GM10266 (cell line): ENCODE results near the gene SHF.

ENCODE experiments used
- DNase-seq: peaks from one replicate; pipeline ENCODE4 v3.0.0; 2012; ENCODE audit errors: extremely low spot score
- CTCF ChIP-seq: IDR thresholded peaks from 2 replicates; pipeline ENCODE4 v1.5.1; 2012; ENCODE audit warnings: mild to moderate bottlenecking, low read depth; ENCODE audit not compliant: control insufficient read depth, insufficient read depth; ENCODE audit errors: missing control alignments

SHF gene

GRCh38 chr15:45225506-45226273, 37.9 kb upstream of the SHF start:
- no peak for DNase-seq
- peak; percentile 9 for TF ChIP-seq CTCF

- no peak for DNase-seq
- no peak for TF ChIP-seq CTCF
Measured at GRCh38 chr15:45224621-45225217, 37.0 kb upstream of the SHF start.

- DNase-seq = no peak
- no peak for TF ChIP-seq CTCF
Measured at GRCh38 chr15:45221967-45222366, 34.2 kb upstream of the SHF start.

GRCh38 chr15:45221053-45221599, 33.4 kb upstream of the SHF start:
- no peak for TF ChIP-seq CTCF
- no peak for DNase-seq

- DNase-seq = no peak
- TF ChIP-seq CTCF = no peak
Measured at GRCh38 chr15:45212493-45212892, 24.7 kb upstream of the SHF start.

GRCh38 chr15:45205192-45205591, 17.4 kb upstream of the SHF start:
- peak; percentile 75 for DNase-seq
- TF ChIP-seq CTCF = peak; percentile 91

- no peak for TF ChIP-seq CTCF
Measured at GRCh38 chr15:45203182-45203581, 15.4 kb upstream of the SHF start.

More at GRCh38 chr15:45203182-45203581, 15.4 kb upstream of the SHF start:
- no peak for DNase-seq
